ENCODE results near the gene NIPSNAP2. TPM values are rescaled to one million over a fixed set of nuclear protein-coding genes. Genes with fewer than 3 reads are reported as not detected.

NIPSNAP2 gene
- total and polyA plus RNA-seq, 2 of the 13 experiments (the other 11 are each of a cell fraction or from before 2014, with no cell fraction given): 40.3 to 61.5 TPM

GRCh38 chr7:55973747-55974250 is 9.4 kb downstream of the NIPSNAP2 start:
- Histone ChIP-seq H3K4me3 (replicated peaks in 1 of 3; ENCODE audit: insufficient read depth in 1 of 3, low read depth in 2 of 3, low read length in 3 of 3) (no peak overlapping the region), H3K36me3 (replicated peaks in 1 of 2; ENCODE audit: control insufficient read depth in 1 of 2, insufficient read depth in 2 of 2, low read length in 2 of 2) (peaks cover 3 to 26% of the 10 kb centered on the region in 2 experiments; a peak in 4 of 5 replicates), H4K20me1 (ENCODE audit: insufficient read depth, low read length) (no peaks in the 10 kb centered on the region), H3K27ac (ENCODE audit: extremely low read length, insufficient read depth, low read length) (no peak overlapping the region), H3K9ac (ENCODE audit: insufficient read depth, low read depth, low read length) (no peak overlapping the region), H3K79me2 (ENCODE audit: insufficient read depth, low read length) (peaks cover 22% of the 10 kb centered on the region), H2AFZ (ENCODE audit: low read length) (no peak overlapping the region), H3K27me3 (ENCODE audit: control insufficient read depth in 1 of 2, insufficient read depth in 2 of 2, low read length in 2 of 2) (no peaks in the 10 kb centered on the region; a peak in 1 of 5 replicates), H3K4me2 (ENCODE audit: low read depth, low read length) (no peak overlapping the region), H3K4me1 (ENCODE audit: insufficient read depth, low read length) (no peaks in the 10 kb centered on the region), H3K9me3 (ENCODE audit: low read length) (no peaks in the 10 kb centered on the region)
- POLR2A ChIA-PET: no interaction called here
- WGBS (ENCODE audit: low lambda C conversion rate): 100% methylated on average over 7 of the region's 7 CpGs
- ATAC-seq: no peak
- no peak for FAIRE-seq
- in situ Hi-C loops (cut with HindIII; ENCODE audit: extremely low pct_ligation_motif_present, low pct_unique_long_range_greater_than_20kb): loop anchor here (25.0 kb wide), 2 partner anchors 211 to 336 kb away; no protein-coding TSS in a partner anchor
- BruUV-seq (replicated peaks): no TSS peak
- DNase-seq (ENCODE audit: low spot score): no peak
- TF ChIP-seq NBN (conservative IDR thresholded peaks at IDR 0.05) (no peak), ZNF746 (CRISPR knock-in tag; IDR thresholded peaks at IDR 0.05) (no peak), DRAP1 (CRISPR knock-in tag; IDR thresholded peaks at IDR 0.05) (no peak), MED13 (CRISPR knock-in tag; IDR thresholded peaks at IDR 0.05) (no peak), SP4 (CRISPR knock-in tag; IDR thresholded peaks at IDR 0.05) (no peak), PRDM10 (CRISPR knock-in tag; IDR thresholded peaks at IDR 0.05; ENCODE audit: low read depth) (no peak), ZMYM2 (CRISPR knock-in tag; IDR thresholded peaks at IDR 0.05) (no peak), ZNF576 (CRISPR knock-in tag; IDR thresholded peaks at IDR 0.05) (no peak), TCF12 (IDR thresholded peaks at IDR 0.05) (no peak), TCF12 (CRISPR knock-in tag; IDR thresholded peaks at IDR 0.05) (no peak), U2AF2 (IDR thresholded peaks at IDR 0.05; ENCODE audit: low read depth, low read length) (no peak)
- CTCF ChIA-PET (ENCODE audit: low intra/inter-chr PET ratio, low total read pairs): no interaction called here
- intact Hi-C loops (cut with micrococcal nuclease; ENCODE audit: unreplicated experiment): no loop called here
